HG02885 (cell line): ENCODE measurements around the gene TM4SF18.
A peak's percentile ranks its signal among the peaks of the same experiment; 100 is the strongest.
"Not testable (repeated sequence)": the region's sequence is repeated elsewhere in the genome, so short reads cannot be mapped to it uniquely, and the experiment has no call there.

Experiments used
- ATAC-seq: cut with Tn5 transposase; IDR thresholded peaks from one replicate; pipeline ENCODE4 v1.9.1; 2021; ENCODE audit warnings: mild to moderate bottlenecking; ENCODE audit not compliant: unreplicated experiment, poor library complexity

TM4SF18 gene, protein sequence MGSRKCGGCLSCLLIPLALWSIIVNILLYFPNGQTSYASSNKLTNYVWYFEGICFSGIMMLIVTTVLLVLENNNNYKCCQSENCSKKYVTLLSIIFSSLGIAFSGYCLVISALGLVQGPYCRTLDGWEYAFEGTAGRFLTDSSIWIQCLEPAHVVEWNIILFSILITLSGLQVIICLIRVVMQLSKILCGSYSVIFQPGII

GRCh38 chr3:149333176-149333859 lies at the start of gene TM4SF18:
Gene TM4SF18, minus strand, starts transcription at chr3:149333636. Its CDS starts 254 bp downstream, at chr3:149333382.
- ATAC-seq = no peak

GRCh38 chr3:149382518-149382917 lies 49.1 kb upstream of the TM4SF18 start:
- no peak for ATAC-seq

- peak; percentile 69 for ATAC-seq
Measured at GRCh38 chr3:149382101-149382467, 48.6 kb upstream of the TM4SF18 start.

DNA sequence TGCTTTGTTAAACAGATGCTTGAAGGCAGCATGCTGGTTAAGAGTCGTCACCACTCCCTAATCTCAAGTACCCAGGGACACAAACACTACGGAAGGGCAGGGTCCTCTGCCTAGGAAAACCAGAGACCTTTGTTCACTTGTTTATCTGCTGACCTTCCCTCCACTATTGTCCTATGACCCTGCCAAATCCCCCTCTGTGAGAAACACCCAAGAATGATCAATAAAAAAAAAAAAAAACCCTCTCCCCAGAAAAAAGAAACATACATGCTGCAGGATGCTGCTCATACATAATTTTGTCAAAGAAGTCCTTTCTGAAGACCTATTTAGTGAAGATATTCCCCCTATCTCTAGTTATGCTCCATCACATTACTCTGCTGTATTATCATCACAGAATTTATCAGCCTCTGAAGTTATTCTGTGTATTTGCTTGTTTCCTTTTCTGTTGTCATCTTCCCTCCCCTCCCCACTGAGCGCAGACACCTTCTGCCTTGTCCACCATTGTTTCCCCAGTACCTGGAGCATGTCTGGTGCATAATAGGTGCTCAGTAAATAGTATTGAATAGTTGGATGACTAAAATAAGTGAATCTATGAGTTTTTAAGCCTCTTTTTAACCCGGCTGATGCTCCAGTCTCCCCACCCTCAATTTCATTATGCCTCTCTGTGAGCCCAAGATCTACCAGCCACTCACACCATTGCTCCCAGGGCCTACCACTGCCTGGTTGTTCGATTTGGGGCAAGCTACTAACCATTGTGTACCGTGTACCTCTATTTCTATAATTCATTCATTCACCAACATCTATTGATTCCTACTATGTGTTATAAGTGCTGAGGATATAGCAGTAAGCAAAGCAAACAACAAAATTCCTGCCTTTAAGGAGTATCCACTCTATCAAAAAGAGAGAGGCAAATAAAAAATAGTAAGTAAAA lies 48.0 kb upstream of the TM4SF18 start:
- ATAC-seq = no peak

- not testable (repeated sequence) for ATAC-seq
Measured at GRCh38 chr3:149380220-149380619, 46.8 kb upstream of the TM4SF18 start.

DNA sequence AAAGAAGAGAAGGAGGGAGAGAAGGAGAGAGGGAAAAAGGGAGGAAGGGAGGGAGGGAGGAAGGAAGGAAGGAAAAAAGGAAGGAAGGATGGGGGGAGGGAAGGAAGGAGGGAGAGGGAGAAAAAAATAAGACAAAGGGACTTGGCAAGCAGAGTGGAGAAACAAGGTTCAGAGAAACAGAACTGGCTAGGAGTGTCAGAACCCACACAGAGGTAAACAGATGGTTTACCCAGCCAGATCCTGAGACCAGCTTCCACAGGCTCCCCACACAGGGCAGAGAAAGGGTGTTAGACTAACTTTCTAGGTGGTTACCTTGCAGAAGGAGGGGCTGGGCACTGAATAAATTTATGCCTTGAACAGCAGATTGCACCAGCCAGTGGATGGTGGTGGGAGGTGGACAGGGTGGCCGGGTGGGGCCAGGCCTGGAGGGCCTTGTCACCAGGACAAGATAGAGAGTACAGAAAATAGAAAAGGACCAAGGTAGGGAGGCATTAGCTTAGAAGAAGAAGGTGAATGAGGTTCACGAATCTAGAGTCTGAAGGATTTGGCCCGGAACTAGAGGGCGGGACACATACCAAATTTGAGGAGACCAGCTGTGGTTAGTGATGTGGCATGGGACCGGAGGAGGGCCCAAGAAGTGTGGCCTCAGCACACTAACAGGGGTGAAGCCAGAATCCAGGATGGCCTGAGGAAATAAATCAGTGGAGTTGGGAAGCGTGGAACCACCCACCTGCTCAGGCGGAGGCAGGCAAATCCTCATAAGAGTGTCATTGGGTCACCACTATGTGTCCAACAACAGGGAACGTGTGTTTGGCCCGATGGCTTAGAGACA lies 45.3 kb upstream of the TM4SF18 start:
- no peak for ATAC-seq

DNA sequence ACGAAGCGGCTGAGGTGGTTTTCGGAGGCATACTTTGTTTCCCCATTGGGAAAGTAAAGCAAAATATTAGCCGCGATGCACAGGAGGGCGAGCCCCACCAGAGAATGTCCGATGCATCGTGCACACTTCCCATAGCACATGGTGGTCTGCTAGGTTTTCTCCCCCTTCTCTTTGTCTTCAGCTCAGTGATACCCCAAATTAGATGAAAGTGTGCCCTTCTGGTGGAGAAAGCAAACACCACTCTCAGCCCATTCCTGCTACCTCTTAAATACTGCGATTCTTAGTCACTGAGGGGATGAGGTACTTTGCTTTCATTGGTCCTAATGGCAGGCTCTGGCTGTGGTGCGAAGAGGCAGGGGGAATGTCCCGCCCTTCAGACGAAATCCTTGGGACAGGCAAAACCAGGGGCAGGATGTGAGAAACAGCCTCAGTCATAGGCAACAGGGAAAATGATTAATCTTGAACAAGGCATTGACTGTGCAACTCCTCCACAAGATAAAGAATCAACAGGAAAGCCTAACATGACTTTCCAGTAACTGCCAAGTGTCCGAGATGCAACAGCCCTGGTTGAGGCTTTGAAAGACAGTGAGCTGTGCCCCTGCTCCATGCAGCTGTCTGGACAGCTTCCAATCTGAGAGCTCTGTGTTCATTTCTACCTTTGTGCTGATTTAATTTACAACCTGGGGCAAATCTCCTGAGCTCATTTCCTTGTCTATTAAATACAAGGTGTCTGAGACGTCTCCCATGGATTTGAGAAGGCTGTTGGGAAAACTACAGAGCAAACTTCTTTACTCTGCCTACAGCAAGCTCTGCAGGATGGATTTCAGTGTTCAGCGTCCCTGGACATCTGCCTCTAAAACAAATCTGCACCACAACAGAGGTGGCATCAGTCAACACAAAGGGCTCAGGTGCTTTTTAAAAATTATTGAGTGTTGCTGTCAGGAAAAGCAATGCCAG lies 44.2 kb upstream of the TM4SF18 start, which contains the start of gene TM4SF1:
TM4SF1 (minus strand) TSS at position 242 of the 957 bp plus-strand sequence; CDS start at position 140, 102 bp downstream.
- ATAC-seq = no peak

DNA sequence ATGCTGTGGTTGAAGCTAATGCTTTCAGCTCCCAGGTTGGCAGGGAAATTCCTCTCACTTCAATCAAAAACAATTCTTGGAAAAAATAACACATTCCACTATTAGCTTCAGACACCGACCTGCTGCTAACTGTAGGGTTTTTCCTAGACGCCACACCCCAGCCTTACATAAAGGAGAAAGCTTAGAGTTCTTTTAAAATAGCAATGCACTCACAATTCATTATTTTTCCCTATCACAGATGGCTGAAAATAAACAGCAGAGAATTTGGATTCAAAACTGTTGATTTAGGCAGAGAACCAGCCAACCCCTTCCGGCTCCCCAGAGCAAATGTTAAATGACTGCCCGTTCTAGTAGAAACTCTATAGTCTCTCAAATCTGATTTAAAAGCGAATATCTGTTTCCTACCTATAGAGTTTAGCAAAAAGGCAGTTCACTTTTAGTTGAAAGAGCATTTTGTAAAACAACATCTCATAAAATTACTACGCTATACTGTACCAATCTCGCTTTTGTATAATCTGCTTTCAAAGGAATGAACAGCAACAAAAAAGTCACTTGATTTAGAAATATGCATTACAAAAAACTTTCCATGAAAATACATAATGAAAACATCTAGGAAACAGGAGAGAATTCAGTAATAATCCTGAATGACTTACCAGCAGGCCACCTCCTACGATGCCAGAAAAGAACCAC lies 43.4 kb upstream of the TM4SF18 start:
- ATAC-seq = no peak

GRCh38 chr3:149375501-149376196 lies 42.2 kb upstream of the TM4SF18 start:
- ATAC-seq = no peak

GRCh38 chr3:149374793-149375500 lies 41.5 kb upstream of the TM4SF18 start:
- no peak for ATAC-seq

- ATAC-seq = no peak
Measured at GRCh38 chr3:149374391-149374790, 41.0 kb upstream of the TM4SF18 start.

DNA sequence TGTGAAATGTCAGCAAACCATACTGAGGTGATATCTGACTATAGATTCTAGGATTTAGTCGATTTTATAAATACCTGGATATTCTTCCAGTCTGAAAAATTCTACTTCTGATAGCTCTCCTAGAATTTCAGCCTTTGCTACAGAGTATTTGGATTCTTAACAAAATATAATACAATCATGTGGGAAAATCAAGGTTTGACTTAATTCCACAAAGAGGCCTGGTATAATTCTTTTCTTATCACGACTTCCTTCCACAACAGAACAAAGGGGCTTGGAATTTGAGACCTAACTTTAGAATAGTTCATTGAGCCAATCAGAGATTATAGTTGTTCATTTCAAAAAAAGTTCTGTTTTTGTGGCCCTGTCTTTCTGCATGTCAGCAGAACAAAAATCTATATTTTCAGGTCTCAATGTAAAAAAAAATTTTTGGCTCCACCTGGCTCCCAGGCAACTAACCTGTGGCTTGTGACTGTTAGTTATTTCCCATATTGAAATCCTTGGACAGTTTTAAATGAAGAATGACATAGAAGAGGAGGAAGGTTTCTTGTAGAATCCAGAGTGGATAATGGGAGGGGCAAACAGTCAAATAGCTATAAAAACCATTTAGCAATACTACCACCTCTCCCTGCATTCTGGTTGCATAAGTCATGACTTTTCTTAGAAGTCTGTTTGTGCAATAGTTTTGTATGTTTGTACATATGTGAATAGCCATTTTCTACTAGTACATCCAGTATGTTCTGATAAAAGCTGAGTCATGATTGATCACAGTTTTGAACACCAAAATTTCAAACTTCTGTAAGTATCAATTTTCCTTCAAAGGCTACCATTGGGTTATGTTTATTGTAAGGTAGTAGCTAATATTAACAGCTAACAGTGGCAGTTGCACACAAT lies 40.0 kb upstream of the TM4SF18 start:
- ATAC-seq = no peak

GRCh38 chr3:149371723-149372114 lies 38.3 kb upstream of the TM4SF18 start:
- no peak for ATAC-seq

DNA sequence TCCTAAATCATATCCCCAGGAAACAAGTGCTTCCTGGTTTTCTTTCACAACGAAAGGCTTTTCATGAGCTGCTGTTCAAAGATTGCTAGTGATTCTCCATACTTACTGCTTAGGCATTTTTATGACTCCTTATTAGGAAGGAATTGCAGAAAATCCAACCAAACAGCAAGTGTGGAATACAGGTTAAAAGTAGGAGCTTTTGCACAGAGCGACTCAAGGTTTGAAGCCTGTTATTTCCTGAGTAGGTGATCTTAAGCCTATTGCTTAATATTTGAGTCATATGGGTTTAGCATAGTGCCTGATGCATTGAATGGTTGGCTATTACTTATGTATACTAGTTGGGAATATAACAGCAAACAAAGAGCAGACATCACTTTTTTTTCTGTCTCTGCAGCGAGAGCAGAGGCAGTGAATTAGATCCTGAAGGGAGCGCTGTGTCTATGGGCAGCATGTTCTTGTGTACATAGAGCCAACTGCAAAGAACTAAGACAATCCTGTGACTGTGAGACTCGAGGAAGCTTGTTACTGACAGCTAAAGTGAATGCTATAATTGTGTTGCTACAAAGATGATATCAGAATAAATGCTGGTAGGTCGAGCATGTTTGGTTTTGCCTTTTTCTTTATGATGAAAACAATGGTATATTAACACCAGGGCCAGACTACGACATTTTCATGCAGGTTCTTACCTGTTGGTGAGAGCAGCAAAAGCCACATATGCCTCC lies 37.7 kb upstream of the TM4SF18 start:
- no peak for ATAC-seq

- ATAC-seq = no peak
Measured at GRCh38 chr3:149369991-149370866, 36.8 kb upstream of the TM4SF18 start.
